SU-DHL-6 (cell line): ENCODE results near the gene GNGT2.
A peak's percentile ranks its signal among the peaks of the same experiment; 100 is the strongest.

Experiments
- H2AFZ ChIP-seq: fragments of 200-600 bp; sonication (generic); 2 replicates; pipeline ENCODE4 v1.6.1; 2014; ENCODE audit warnings: low read depth, mild to moderate bottlenecking, moderate library complexity, mixed read lengths, antibody characterized with exemption, low read length; ENCODE audit not compliant: severe bottlenecking
- H3F3A ChIP-seq: fragments of 200-600 bp; shearing (Covaris generic); 2 replicates; pipeline ENCODE4 v1.6.0; 2016; ENCODE audit warnings: antibody characterized with exemption, mild to moderate bottlenecking; ENCODE audit not compliant: insufficient read depth
- H3K27ac ChIP-seq: fragments of 200-600 bp; sonication (generic); 2 replicates; pipeline ENCODE4 v1.5.1; 2016; ENCODE audit warnings: low read depth, mild to moderate bottlenecking, low read length, moderate library complexity, mixed read lengths
- H3K27me3 ChIP-seq: fragments of 200-600 bp; sonication (generic), shearing (Covaris generic); 2 replicates; pipeline ENCODE4 v1.6.0; 2014; ENCODE audit warnings: mild to moderate bottlenecking, low read length
- H3K36me3 ChIP-seq: fragments of 200-600 bp; sonication (generic); 2 replicates; pipeline ENCODE4 v1.6.1; 2014; ENCODE audit warnings: mild to moderate bottlenecking, low read length, mixed read lengths
- H3K4me2 ChIP-seq: fragments of 300-600, 200-600 bp; shearing (Covaris generic), sonication (generic); 2 replicates; pipeline ENCODE4 v1.6.0; 2014; ENCODE audit warnings: low read length, low read depth, mild to moderate bottlenecking; ENCODE audit not compliant: poor library complexity, severe bottlenecking
- H3K4me3 ChIP-seq: fragments of 200-600 bp; sonication (generic); 2 replicates; pipeline ENCODE4 v1.5.1; 2014; ENCODE audit warnings: antibody characterized with exemption, low read length, mild to moderate bottlenecking, mixed read lengths; ENCODE audit not compliant: insufficient read depth, poor library complexity, severe bottlenecking
- H3K79me2 ChIP-seq: fragments of 200-600 bp; sonication (generic); 2 replicates; pipeline ENCODE4 v1.6.1; 2014; ENCODE audit warnings: mild to moderate bottlenecking, low read length, moderate library complexity; ENCODE audit not compliant: insufficient read depth
- H3K9ac ChIP-seq: fragments of 200-600 bp; sonication (generic); 2 replicates; pipeline ENCODE4 v1.7.0; 2014; ENCODE audit warnings: mild to moderate bottlenecking, low read length
- H3K9me2 ChIP-seq: fragments of 200-600 bp; sonication (generic); replicated peaks from 2 replicates; pipeline ENCODE4 v1.6.1; 2014; ENCODE audit warnings: low read length; ENCODE audit not compliant: insufficient read depth
- H3K9me3 ChIP-seq: fragments of 200-600 bp; sonication (generic); 2 replicates; pipeline ENCODE4 v1.6.1; 2014; ENCODE audit warnings: low read length, mixed read lengths; ENCODE audit not compliant: insufficient read depth
- H4K20me1 ChIP-seq: fragments of 200-600 bp; sonication (generic); 2 replicates; pipeline ENCODE4 v1.6.1; 2014; ENCODE audit warnings: low read depth, mild to moderate bottlenecking, antibody characterized with exemption, low read length, moderate library complexity, mixed read lengths
- CTCF ChIP-seq: fragments of 200-600 bp; sonication (generic); IDR thresholded peaks from one replicate; pipeline ENCODE4 v1.5.1; 2017; ENCODE audit warnings: antibody characterized with exemption, mild to moderate bottlenecking, low read length, moderate library complexity; ENCODE audit not compliant: insufficient read depth, poor library complexity, severe bottlenecking
- EZH2phosphoT487 ChIP-seq: fragments of 200-600 bp; sonication (generic), shearing (Covaris generic); conservative IDR thresholded peaks from 2 replicates; pipeline ENCODE4 v1.6.1; 2018; ENCODE audit warnings: mild to moderate bottlenecking, antibody characterized with exemption, low read length, moderate library complexity, mixed read lengths

Gene GNGT2

GRCh38 chr17:49217651-49218413, 7.5 kb upstream of the GNGT2 start:
- H4K20me1 ChIP-seq = no peaks in the 10 kb centered on the region
- no peak overlapping the region for H3K4me3 ChIP-seq
- H3F3A ChIP-seq = peaks cover 38% of the 10 kb centered on the region
- H3K27me3 ChIP-seq = no peaks in the 10 kb centered on the region
- no peaks in the 10 kb centered on the region for H3K9me2 ChIP-seq
- peak overlapping the region; percentile 35 for H3K4me2 ChIP-seq
- H3K27ac ChIP-seq = peak overlapping the region; percentile 75
- peak overlapping the region; percentile 23 for H3K9ac ChIP-seq
- H3K79me2 ChIP-seq = peaks cover 6% of the 10 kb centered on the region
- H3K36me3 ChIP-seq = no peaks in the 10 kb centered on the region
- no peaks in the 10 kb centered on the region for H3K9me3 ChIP-seq
- no peak overlapping the region for H2AFZ ChIP-seq
- TF ChIP-seq CTCF (no peak), EZH2phosphoT487 (no peak)

- H3K36me3 ChIP-seq = no peaks in the 10 kb centered on the region
- no peaks in the 10 kb centered on the region for H3K27me3 ChIP-seq
- TF ChIP-seq EZH2phosphoT487 = no peak
- no peak for TF ChIP-seq CTCF
- H2AFZ ChIP-seq = no peak overlapping the region
- no peaks in the 10 kb centered on the region for H3K9me2 ChIP-seq
- H3K9ac ChIP-seq = no peak overlapping the region
- no peaks in the 10 kb centered on the region for H4K20me1 ChIP-seq
- no peak overlapping the region for H3K4me2 ChIP-seq
- peaks cover 6% of the 10 kb centered on the region for H3K79me2 ChIP-seq
- peak overlapping the region; percentile 87 for H3K27ac ChIP-seq
- no peak overlapping the region for H3K4me3 ChIP-seq
- peaks cover 46% of the 10 kb centered on the region for H3F3A ChIP-seq
- no peaks in the 10 kb centered on the region for H3K9me3 ChIP-seq
These were observed 6.7 kb upstream of the GNGT2 start for GRCh38 chr17:49216953-49217650.

- no peaks in the 10 kb centered on the region for H3K36me3 ChIP-seq
- H2AFZ ChIP-seq = no peak overlapping the region
- no peak for TF ChIP-seq CTCF
- TF ChIP-seq EZH2phosphoT487 = no peak
- H4K20me1 ChIP-seq = no peaks in the 10 kb centered on the region
- H3F3A ChIP-seq = peaks cover 50% of the 10 kb centered on the region
- peak overlapping the region; percentile 87 for H3K27ac ChIP-seq
- no peaks in the 10 kb centered on the region for H3K27me3 ChIP-seq
- H3K4me2 ChIP-seq = peak overlapping the region; percentile 33
- peak overlapping the region; percentile 2; the same call in 1 of the 2 replicates for H3K9ac ChIP-seq
- no peak overlapping the region for H3K4me3 ChIP-seq
- peaks cover 7% of the 10 kb centered on the region for H3K79me2 ChIP-seq
- no peaks in the 10 kb centered on the region for H3K9me3 ChIP-seq
- no peaks in the 10 kb centered on the region for H3K9me2 ChIP-seq
These were observed 6.1 kb upstream of the GNGT2 start for GRCh38 chr17:49216482-49216881.
